Measurements from ENCODE around the gene NUBP2.

The NUBP2 gene

GRCh38 chr16:1809281-1809801 is 26.6 kb downstream of the NUBP2 start:
- DNase-seq (ENCODE audit: low read depth): no peak

- no peak for DNase-seq (ENCODE audit: low read depth)
Measured at GRCh38 chr16:1810106-1810505, 27.3 kb downstream of the NUBP2 start.

GRCh38 chr16:1810536-1810935 is 27.8 kb downstream of the NUBP2 start:
- DNase-seq (ENCODE audit: low read depth): no peak

- no peak for DNase-seq (ENCODE audit: low read depth)
Measured at GRCh38 chr16:1812732-1813163, 30.0 kb downstream of the NUBP2 start.

- DNase-seq (ENCODE audit: low read depth): no peak
Measured at GRCh38 chr16:1815461-1815860, 32.7 kb downstream of the NUBP2 start.

GRCh38 chr16:1816396-1817275 is 33.9 kb downstream of the NUBP2 start:
- no peak for DNase-seq (ENCODE audit: low read depth)

GRCh38 chr16:1817276-1817589 is 34.5 kb downstream of the NUBP2 start:
- no peak for DNase-seq (ENCODE audit: low read depth)

- no peak for DNase-seq (ENCODE audit: low read depth)
Measured at GRCh38 chr16:1817716-1818115, 35.0 kb downstream of the NUBP2 start.

GRCh38 chr16:1818204-1818872 is 35.6 kb downstream of the NUBP2 start:
- no peak for DNase-seq (ENCODE audit: low read depth)

- no peak for DNase-seq (ENCODE audit: low read depth)
Measured at GRCh38 chr16:1818873-1819525, 36.2 kb downstream of the NUBP2 start.

GRCh38 chr16:1819611-1820010 is 36.9 kb downstream of the NUBP2 start:
- DNase-seq (ENCODE audit: low read depth): no peak

- no peak for DNase-seq (ENCODE audit: low read depth)
Measured at GRCh38 chr16:1820096-1820945, 37.6 kb downstream of the NUBP2 start.

- DNase-seq (ENCODE audit: low read depth): no peak
Measured at GRCh38 chr16:1820946-1821290, 38.2 kb downstream of the NUBP2 start.

GRCh38 chr16:1821861-1822611 is 39.3 kb downstream of the NUBP2 start:
- DNase-seq (ENCODE audit: low read depth): no peak

- no peak for DNase-seq (ENCODE audit: low read depth)
Measured at GRCh38 chr16:1822801-1823200, 40.0 kb downstream of the NUBP2 start.

- DNase-seq (ENCODE audit: low read depth): no peak
Measured at GRCh38 chr16:1823821-1824220, 41.1 kb downstream of the NUBP2 start.

- DNase-seq (ENCODE audit: low read depth): no peak
Measured at GRCh38 chr16:1825381-1825863, 42.7 kb downstream of the NUBP2 start.

GRCh38 chr16:1825864-1826690 is 43.3 kb downstream of the NUBP2 start:
- peak; percentile 28 for DNase-seq (ENCODE audit: low read depth)

GRCh38 chr16:1826691-1827573 is 44.2 kb downstream of the NUBP2 start, which contains the start of the genes FAHD1 and HAGH:
Gene FAHD1, plus strand, starts transcription at chr16:1827206. Its CDS starts 33 bp downstream, at chr16:1827239.
Gene HAGH, minus strand, starts transcription at chr16:1826825. Its CDS starts 38 bp downstream, at chr16:1826787.
- peak; percentile 71 for DNase-seq (ENCODE audit: low read depth)
